ENCODE data around the gene SPA17.

DNA sequence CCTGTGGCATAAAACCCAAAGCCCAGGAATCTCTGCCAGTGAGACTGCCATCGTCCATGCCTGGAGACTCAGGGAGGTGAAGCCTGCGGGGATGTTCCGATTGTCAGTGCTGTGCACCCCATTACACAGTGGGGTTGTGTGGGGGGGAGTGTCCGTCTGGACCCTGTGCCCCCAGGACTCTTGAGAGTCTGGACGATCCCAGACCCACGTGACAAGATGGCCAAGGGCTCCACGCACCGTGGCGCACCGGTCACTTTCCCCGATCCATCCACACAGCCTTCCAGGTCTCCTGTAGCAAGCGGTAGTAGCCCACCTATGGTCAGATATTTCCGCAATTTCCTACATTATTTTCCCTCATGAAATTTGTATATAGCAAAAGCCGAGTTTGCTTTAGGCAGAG, 45.1 kb downstream of the SPA17 start:
- TF ChIP-seq, protein P1, sequence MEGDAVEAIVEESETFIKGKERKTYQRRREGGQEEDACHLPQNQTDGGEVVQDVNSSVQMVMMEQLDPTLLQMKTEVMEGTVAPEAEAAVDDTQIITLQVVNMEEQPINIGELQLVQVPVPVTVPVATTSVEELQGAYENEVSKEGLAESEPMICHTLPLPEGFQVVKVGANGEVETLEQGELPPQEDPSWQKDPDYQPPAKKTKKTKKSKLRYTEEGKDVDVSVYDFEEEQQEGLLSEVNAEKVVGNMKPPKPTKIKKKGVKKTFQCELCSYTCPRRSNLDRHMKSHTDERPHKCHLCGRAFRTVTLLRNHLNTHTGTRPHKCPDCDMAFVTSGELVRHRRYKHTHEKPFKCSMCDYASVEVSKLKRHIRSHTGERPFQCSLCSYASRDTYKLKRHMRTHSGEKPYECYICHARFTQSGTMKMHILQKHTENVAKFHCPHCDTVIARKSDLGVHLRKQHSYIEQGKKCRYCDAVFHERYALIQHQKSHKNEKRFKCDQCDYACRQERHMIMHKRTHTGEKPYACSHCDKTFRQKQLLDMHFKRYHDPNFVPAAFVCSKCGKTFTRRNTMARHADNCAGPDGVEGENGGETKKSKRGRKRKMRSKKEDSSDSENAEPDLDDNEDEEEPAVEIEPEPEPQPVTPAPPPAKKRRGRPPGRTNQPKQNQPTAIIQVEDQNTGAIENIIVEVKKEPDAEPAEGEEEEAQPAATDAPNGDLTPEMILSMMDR (IDR thresholded peaks at IDR 0.05; ENCODE audit: poor library complexity, severe bottlenecking): no peak
- no peak for TF ChIP-seq EZH2 (IDR thresholded peaks at IDR 0.05; ENCODE audit: borderline replicate concordance, insufficient read depth, low read length, poor library complexity, severe bottlenecking)
